ENCODE data around the gene LYSET.
"Not testable (repeated sequence)": the region's sequence is repeated elsewhere in the genome, so short reads cannot be mapped to it uniquely, and the experiment has no call there.

DNA sequence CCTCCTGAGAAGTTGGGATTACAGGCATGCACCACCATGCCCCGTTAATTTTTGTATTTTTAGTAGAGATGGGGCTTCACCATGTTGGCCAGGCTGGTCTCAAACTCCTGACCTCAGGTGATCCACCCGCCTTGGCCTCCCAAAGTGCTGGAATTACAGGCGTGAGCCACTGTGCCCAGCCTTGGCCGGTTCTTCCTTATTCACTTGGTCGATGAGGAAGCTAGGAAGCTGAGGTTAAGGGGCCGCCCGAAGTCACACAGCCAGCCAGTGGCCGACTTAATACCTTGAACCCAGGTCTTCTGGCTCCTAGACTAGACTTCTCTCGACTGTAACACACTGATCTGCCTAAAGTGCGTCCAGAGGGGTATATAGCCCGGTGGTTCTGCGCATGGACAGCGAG is 48.6 kb upstream of the LYSET start:
- TF ChIP-seq POLR2A (IDR thresholded peaks at IDR 0.05; ENCODE audit: low read length); GATA1 (IDR thresholded peaks at IDR 0.05; ENCODE audit: low read depth, low read length): not testable (repeated sequence)
